NT2/D1 (cell line): Measurements from ENCODE around the gene IGFBP1.
"Not testable (repeated sequence)": the region's sequence is repeated elsewhere in the genome, so short reads cannot be mapped to it uniquely, and the experiment has no call there.

Experiments
- DNase-seq: peaks from one replicate; pipeline ENCODE4 v3.0.0-alpha.2; 2011; ENCODE audit warnings: low read depth, low spot score
- H3K27me3 ChIP-seq: 2 replicates; pipeline ENCODE4 v1.6.0; 2011; ENCODE audit warnings: mild to moderate bottlenecking; ENCODE audit not compliant: insufficient read length, insufficient read depth
- H3K36me3 ChIP-seq: 2 replicates; pipeline ENCODE4 v1.6.1; 2011; ENCODE audit warnings: mild to moderate bottlenecking, low read length, mixed read lengths; ENCODE audit not compliant: insufficient read depth, insufficient read length
- H3K4me1 ChIP-seq: 2 replicates; pipeline ENCODE4 v1.5.1; 2011; ENCODE audit not compliant: insufficient read depth, insufficient read length
- H3K4me3 ChIP-seq: 2 replicates; pipeline ENCODE4 v1.5.1; 2011; ENCODE audit warnings: low read depth; ENCODE audit not compliant: insufficient read length
- H3K9ac ChIP-seq: 2 replicates; pipeline ENCODE4 v1.6.0; 2011; ENCODE audit warnings: low read depth; ENCODE audit not compliant: insufficient read length
- H3K9me3 ChIP-seq: 2 replicates; pipeline ENCODE4 v1.5.1; 2011; ENCODE audit warnings: mild to moderate bottlenecking, low read length; ENCODE audit not compliant: insufficient read depth
- SUZ12 ChIP-seq: IDR thresholded peaks from 2 replicates; pipeline ENCODE4 v1.6.1; 2011; ENCODE audit not compliant: insufficient read length, insufficient read depth; ENCODE audit errors: extremely low read depth
- YY1 ChIP-seq: IDR thresholded peaks from 2 replicates; pipeline ENCODE4 v1.6.1; 2011; ENCODE audit not compliant: insufficient read length, insufficient read depth
- ZNF274 ChIP-seq: IDR thresholded peaks from 2 replicates; pipeline ENCODE4 v1.6.1; 2011; ENCODE audit warnings: mild to moderate bottlenecking, low read depth, low read length

The IGFBP1 gene

DNA sequence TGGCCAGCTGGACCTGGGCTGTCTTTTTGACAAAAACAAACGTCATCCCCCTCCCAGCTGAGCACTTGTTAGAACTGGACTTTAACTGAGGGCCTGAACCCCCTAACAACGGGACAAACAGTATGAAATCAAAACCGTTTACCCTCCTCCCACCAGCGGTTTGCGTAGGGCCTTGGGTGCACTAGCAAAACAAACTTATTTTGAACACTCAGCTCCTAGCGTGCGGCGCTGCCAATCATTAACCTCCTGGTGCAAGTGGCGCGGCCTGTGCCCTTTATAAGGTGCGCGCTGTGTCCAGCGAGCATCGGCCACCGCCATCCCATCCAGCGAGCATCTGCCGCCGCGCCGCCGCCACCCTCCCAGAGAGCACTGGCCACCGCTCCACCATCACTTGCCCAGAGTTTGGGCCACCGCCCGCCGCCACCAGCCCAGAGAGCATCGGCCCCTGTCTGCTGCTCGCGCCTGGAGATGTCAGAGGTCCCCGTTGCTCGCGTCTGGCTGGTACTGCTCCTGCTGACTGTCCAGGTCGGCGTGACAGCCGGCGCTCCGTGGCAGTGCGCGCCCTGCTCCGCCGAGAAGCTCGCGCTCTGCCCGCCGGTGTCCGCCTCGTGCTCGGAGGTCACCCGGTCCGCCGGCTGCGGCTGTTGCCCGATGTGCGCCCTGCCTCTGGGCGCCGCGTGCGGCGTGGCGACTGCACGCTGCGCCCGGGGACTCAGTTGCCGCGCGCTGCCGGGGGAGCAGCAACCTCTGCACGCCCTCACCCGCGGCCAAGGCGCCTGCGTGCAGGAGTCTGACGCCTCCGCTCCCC is at the start of gene IGFBP1:
TSS of gene IGFBP1 (plus strand) at position 304 of the 808 bp plus-strand sequence. CDS start at position 469, 165 bp downstream.
- H3K4me3 ChIP-seq: peak within 1 kb of the TSS; percentile 65
- H3K27me3 ChIP-seq: peaks cover 44% of the 10 kb centered on the region
- no peaks in the 10 kb centered on the region for H3K9me3 ChIP-seq
- H3K9ac ChIP-seq: peak within 1 kb of the TSS; percentile 78
- no peak for DNase-seq
- H3K4me1 ChIP-seq: peaks cover 5% of the 10 kb centered on the region
- no peak for TF ChIP-seq YY1
- TF ChIP-seq ZNF274: no peak
- TF ChIP-seq SUZ12: peak; percentile 32
- no peaks in the 10 kb centered on the region for H3K36me3 ChIP-seq

DNA sequence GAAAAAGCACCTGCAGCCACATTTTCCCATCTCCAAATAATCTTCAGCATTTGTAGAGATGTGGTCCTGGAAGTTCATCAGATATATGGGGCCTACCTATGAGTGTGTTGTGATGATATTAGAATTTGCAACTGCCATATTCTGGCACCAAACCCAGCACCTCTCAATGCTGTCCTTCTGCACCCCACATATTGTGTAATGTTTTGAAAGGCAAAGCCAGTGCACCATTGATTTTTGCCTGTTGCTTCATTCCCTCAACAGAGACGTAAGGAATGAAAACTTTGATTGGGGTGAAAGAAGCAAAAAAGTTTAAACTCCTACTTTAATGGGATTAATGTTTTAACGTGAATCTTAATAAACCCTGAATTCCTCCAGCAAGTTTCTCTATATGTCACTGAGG is 49.4 kb upstream of the IGFBP1 start:
- H3K27me3 ChIP-seq, H3K4me3 ChIP-seq, H3K9ac ChIP-seq, DNase-seq, H3K36me3 ChIP-seq, H3K4me1 ChIP-seq, H3K9me3 ChIP-seq: not testable (repeated sequence)

DNA sequence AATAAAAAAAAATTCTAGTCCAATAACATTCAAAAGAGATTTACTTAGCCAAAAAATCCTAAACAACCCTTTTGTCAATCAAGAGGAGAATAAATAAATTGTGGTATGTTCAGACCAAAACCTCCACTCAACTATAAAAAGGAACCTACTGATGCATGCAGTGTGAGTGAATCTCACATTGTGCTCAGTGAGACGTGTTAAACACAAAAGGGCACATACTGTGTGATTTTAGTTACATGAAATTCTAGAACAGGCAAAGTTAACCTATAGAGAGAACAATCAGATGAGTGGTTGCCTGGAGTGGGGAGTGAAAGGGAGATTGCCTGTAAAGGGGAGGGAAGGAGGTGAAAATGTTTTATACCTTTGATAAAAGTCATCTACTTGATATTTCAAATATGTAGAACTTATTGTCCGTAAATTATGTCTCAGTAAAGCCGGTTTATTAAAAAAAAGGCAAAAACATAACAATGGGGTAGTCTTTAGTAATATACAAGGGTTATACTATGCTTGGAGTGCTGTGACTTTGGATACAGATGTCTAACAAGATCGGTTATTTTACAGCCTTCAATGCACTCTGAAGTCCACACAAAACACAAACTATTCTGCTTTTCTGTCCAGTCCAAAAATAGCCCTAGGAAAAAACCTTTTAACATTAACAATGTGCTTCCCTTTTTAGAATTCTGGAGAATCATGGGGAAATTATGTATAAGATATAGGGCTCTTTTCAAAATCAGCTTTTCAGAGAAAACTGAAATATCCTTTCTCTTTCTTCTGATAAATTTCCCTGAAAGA is 46.2 kb upstream of the IGFBP1 start:
- H3K9me3 ChIP-seq, H3K4me1 ChIP-seq, H3K4me3 ChIP-seq, H3K27me3 ChIP-seq, H3K9ac ChIP-seq, DNase-seq, H3K36me3 ChIP-seq: not testable (repeated sequence)

DNA sequence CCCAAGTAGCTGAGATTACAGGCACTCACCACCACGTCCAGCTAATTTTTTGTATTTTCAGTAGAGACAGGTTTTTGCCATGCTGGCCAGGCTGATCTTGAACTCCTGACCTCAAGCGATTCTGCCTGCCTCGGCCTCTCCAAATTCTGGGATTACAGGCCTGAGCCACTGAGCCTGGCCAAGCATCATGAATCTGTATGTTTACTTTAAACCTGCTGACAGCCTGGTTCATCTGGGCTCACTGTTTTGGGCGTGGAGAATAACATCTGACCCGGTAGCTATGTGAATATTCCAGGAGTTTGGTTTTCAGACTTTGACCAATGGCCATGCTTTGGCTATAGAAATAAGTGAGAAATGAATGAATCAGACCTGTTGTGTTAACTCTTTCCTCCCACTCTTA is 41.8 kb upstream of the IGFBP1 start:
- not testable (repeated sequence) for DNase-seq, H3K4me3 ChIP-seq, H3K4me1 ChIP-seq, H3K36me3 ChIP-seq, H3K27me3 ChIP-seq, H3K9ac ChIP-seq, H3K9me3 ChIP-seq

DNA sequence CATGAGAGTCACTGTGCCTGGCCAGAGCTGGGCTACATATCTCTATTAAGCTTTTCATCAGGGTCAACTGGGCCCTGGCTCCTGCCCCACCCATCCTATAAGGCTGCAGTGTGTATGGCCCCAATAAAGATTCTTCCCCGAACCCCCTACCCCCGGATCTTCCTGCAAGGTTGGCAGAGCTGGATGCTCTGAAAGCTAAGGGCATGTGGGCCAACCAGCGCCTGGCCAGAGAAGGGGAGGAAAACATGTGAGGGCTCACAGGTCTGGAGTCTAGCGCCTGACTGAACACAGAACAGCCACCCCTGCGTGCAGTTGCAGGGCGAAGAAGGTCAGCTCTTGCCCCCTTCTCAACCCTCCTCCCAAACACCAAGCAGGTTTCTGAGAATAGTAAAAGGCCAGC is 39.6 kb upstream of the IGFBP1 start:
- not testable (repeated sequence) for H3K4me3 ChIP-seq, DNase-seq, H3K27me3 ChIP-seq, H3K9me3 ChIP-seq, H3K36me3 ChIP-seq, H3K4me1 ChIP-seq, H3K9ac ChIP-seq

DNA sequence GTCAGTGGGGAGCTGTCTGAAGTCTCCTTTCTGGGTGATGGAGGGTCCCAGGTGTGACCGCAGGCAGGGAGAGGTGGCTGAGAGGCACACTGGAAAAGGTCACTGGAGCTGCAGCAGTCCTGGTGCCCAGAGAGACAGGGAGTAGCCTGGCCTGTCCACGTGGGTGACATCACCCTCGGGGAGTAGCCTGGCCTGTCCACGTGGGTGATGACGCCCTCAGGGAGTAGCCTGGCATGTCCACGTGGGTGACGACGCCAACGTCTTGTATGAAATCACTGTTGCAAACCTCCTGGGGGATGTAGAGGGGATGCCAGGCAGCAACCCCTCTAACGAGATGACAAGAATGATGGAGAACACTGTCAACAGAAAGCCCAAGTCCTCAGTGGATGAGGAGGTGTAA is 35.3 kb upstream of the IGFBP1 start:
- H3K4me3 ChIP-seq, H3K9ac ChIP-seq, H3K9me3 ChIP-seq, H3K36me3 ChIP-seq, H3K4me1 ChIP-seq, DNase-seq, H3K27me3 ChIP-seq: not testable (repeated sequence)

DNA sequence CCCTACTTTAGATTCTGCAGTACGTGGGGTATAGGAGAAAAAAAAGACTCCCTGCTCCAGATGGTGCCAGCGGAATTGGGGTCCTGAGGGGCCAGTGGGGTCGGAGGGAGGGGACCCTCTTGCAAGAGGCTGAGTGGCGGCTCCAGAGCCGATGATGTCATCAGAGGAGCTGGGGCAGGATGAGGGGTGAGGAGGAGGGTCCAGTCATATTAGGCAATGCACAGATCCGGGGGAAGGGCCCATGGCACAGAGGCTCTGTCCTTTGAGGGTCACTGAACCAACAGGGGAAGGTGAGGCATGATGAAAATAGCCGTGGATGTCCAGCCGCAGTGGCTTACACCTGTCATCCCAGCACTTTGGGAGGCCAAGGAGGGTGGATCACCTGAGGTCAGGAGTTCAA is 34.8 kb upstream of the IGFBP1 start:
- H3K9me3 ChIP-seq, H3K4me1 ChIP-seq, H3K36me3 ChIP-seq, DNase-seq, H3K4me3 ChIP-seq, H3K27me3 ChIP-seq, H3K9ac ChIP-seq: not testable (repeated sequence)

DNA sequence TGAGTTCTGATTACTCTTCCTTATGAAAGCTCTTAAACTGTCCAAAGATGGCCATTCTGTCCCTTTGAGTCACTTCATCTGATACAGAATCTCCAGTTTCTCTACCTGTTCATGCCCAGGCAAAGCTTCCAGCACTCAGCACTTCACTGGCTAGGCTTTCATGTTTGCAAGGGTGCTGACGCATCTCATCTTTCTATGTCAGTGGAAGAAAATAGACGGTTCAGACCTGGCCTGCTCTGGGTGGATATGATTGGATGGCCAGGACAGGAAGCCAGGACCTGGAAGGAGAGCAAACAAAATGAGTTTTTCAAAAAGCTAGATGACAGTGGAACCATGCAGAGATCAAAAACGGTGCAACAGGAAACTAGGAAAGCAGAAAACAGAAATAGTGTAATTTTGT is 32.6 kb upstream of the IGFBP1 start:
- not testable (repeated sequence) for H3K9me3 ChIP-seq, H3K9ac ChIP-seq, H3K27me3 ChIP-seq, DNase-seq, H3K36me3 ChIP-seq, H3K4me3 ChIP-seq, H3K4me1 ChIP-seq

DNA sequence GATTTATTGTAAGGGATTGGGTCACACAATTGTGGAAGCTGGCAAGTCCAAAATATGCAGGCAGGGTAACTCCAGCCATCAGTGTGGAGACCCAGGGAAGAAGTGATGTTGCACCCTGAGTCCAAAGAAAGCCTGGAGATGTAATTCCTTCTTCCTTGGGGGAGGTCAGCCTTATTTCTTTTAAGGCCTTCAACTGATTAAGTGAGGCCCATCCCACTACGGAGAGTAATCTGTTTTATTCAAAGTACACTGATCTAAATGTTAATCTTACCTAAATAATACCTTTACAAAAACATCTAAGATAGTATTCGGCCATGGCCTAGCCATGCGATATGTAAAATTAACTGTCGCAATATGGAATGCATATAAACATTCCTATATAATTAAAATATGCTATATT is 31.4 kb upstream of the IGFBP1 start:
- not testable (repeated sequence) for H3K9ac ChIP-seq, H3K9me3 ChIP-seq, H3K27me3 ChIP-seq, DNase-seq, H3K36me3 ChIP-seq, H3K4me1 ChIP-seq, H3K4me3 ChIP-seq
